ENCODE results near the gene SERGEF. TPM values are rescaled to one million over a fixed set of nuclear protein-coding genes. Genes with fewer than 3 reads are reported as not detected.

Gene SERGEF
- total RNA-seq, 6 experiments from 2014 or later = 8.4 to 19.5 (median 15.8) TPM

GRCh38 chr11:17755891-17756290 lies 257.0 kb downstream of the SERGEF start:
- Histone ChIP-seq H3K9me3 (no peaks in the 10 kb centered on the region), H3K27ac (no peak overlapping the region), H3K4me3 (no peak overlapping the region), H3K36me3 (no peaks in the 10 kb centered on the region), H3K4me1 (peaks cover 0 to 9% (median 0%) of the 10 kb centered on the region in 4 donors), H3K27me3 (no peaks in the 10 kb centered on the region)
- no peak for TF ChIP-seq POLR2A (IDR thresholded peaks at IDR 0.05)
- TF ChIP-seq CTCF (IDR thresholded peaks at IDR 0.05) = no peak
- no peak for ATAC-seq
- WGBS (ENCODE audit: insufficient coverage, low coverage, low lambda C conversion rate, missing lambda C conversion rate) = 47% methylated on average over 3 of the region's 3 CpGs
- intact Hi-C loops (cut with DNase I) = loop anchor here in 1 of 2 donors (5.0 kb wide), 1 partner anchor 231 kb away; no protein-coding TSS in a partner anchor
- DNase-seq = no peak

GRCh38 chr11:17753641-17754040 lies 259.2 kb downstream of the SERGEF start:
- no peak for TF ChIP-seq CTCF (IDR thresholded peaks at IDR 0.05)
- no peak for TF ChIP-seq POLR2A (IDR thresholded peaks at IDR 0.05)
- ATAC-seq (no peak), DNase-seq (peak in 1 of 3 donors; percentile 21)
- Histone ChIP-seq H3K27ac (no peak overlapping the region), H3K9me3 (no peaks in the 10 kb centered on the region), H3K36me3 (no peaks in the 10 kb centered on the region), H3K4me1 (peaks cover 0 to 18% (median 4%) of the 10 kb centered on the region in 4 donors), H3K4me3 (no peak overlapping the region), H3K27me3 (no peaks in the 10 kb centered on the region)
- intact Hi-C loops (cut with DNase I) = no loop called here
- WGBS (ENCODE audit: insufficient coverage, low coverage, low lambda C conversion rate, missing lambda C conversion rate) = 79% methylated on average over 7 of the region's 10 CpGs

GRCh38 chr11:17753153-17753552 lies 259.7 kb downstream of the SERGEF start:
- no CpG with 5 or more reads among the region's 5 CpGs for WGBS (ENCODE audit: insufficient coverage, low coverage, low lambda C conversion rate, missing lambda C conversion rate)
- ATAC-seq (no peak), DNase-seq (peak in 1 of 3 donors; percentile 36)
- TF ChIP-seq CTCF (IDR thresholded peaks at IDR 0.05) (no peak), POLR2A (IDR thresholded peaks at IDR 0.05) (no peak)
- intact Hi-C loops (cut with DNase I) = no loop called here
- Histone ChIP-seq H3K4me1 (peaks cover 0 to 18% (median 4%) of the 10 kb centered on the region in 4 donors), H3K27me3 (no peaks in the 10 kb centered on the region), H3K9me3 (no peaks in the 10 kb centered on the region), H3K4me3 (no peak overlapping the region), H3K36me3 (no peaks in the 10 kb centered on the region), H3K27ac (no peak overlapping the region)

GRCh38 chr11:17752144-17752543 lies 260.7 kb downstream of the SERGEF start:
- Histone ChIP-seq H3K36me3 (no peaks in the 10 kb centered on the region), H3K27ac (no peak overlapping the region), H3K4me3 (no peak overlapping the region), H3K4me1 (peaks cover 0 to 18% (median 4%) of the 10 kb centered on the region in 4 donors), H3K9me3 (no peaks in the 10 kb centered on the region), H3K27me3 (no peaks in the 10 kb centered on the region)
- TF ChIP-seq POLR2A (IDR thresholded peaks at IDR 0.05) (no peak), CTCF (IDR thresholded peaks at IDR 0.05) (no peak)
- DNase-seq (peak in 1 of 3 donors; percentile 37), ATAC-seq (no peak)
- intact Hi-C loops (cut with DNase I) = no loop called here
- 45% methylated on average over 2 of the region's 7 CpGs for WGBS (ENCODE audit: insufficient coverage, low coverage, low lambda C conversion rate, missing lambda C conversion rate)

- no peak for TF ChIP-seq POLR2A (IDR thresholded peaks at IDR 0.05)
- no peak for TF ChIP-seq CTCF (IDR thresholded peaks at IDR 0.05)
- Histone ChIP-seq H3K36me3 (no peaks in the 10 kb centered on the region), H3K9me3 (no peaks in the 10 kb centered on the region), H3K27ac (no peak overlapping the region), H3K4me1 (peaks cover 0 to 18% (median 4%) of the 10 kb centered on the region in 4 donors), H3K4me3 (no peak overlapping the region), H3K27me3 (no peaks in the 10 kb centered on the region)
- ATAC-seq = peak in 2 of 4 donors; percentile 13 to 57
- DNase-seq = peak in 1 of 3 donors; percentile 54
- 23% methylated on average over 2 of the region's 2 CpGs for WGBS (ENCODE audit: insufficient coverage, low coverage, low lambda C conversion rate, missing lambda C conversion rate)
- intact Hi-C loops (cut with DNase I) = no loop called here
These were observed 261.3 kb downstream of the SERGEF start for GRCh38 chr11:17751558-17751957.
